CD4-positive, alpha-beta T cell treated with Interferon gamma for 1 hour (primary cell): ENCODE data around the gene TBC1D3B.
"Not testable (repeated sequence)": the region's sequence is repeated elsewhere in the genome, so short reads cannot be mapped to it uniquely, and the experiment has no call there.

ENCODE experiments used
- DNase-seq: peaks from one replicate; pipeline ENCODE4 v3.0.0-alpha.2; 2020

Gene TBC1D3B

DNA sequence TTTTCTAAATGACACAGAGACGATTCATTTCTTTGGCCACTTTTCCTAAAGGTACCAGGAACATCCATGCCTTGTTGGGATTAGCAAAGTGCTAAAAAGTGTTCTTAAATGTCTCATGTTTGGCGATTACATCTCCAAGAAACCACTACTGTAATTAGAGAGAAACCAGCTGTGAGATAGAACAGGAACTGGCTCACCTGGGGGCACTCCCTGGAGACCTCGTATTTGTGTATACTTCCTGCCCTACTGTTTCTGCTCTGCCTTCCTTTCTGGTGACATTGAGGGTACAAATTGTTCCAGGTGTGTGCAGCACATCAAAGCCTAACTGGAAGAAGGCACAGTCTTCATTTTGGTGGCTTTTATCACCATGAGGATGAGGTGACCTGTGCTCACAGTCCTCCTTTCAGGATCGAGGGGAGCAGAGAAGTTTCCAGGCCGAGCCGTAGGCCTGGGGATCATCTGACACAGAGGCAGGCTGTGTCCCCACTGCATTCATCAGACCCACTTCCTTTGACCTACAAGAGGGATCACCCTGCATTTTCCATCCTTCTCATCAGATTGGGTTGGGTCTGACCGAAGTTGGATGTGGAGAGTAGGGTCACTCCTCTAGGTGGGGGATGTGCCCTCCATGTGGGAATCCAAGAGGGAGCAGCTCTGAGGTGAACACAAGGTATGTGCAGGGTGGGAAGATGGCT is 49.1 kb downstream of the TBC1D3B start:
- DNase-seq, result peak; percentile 48

DNA sequence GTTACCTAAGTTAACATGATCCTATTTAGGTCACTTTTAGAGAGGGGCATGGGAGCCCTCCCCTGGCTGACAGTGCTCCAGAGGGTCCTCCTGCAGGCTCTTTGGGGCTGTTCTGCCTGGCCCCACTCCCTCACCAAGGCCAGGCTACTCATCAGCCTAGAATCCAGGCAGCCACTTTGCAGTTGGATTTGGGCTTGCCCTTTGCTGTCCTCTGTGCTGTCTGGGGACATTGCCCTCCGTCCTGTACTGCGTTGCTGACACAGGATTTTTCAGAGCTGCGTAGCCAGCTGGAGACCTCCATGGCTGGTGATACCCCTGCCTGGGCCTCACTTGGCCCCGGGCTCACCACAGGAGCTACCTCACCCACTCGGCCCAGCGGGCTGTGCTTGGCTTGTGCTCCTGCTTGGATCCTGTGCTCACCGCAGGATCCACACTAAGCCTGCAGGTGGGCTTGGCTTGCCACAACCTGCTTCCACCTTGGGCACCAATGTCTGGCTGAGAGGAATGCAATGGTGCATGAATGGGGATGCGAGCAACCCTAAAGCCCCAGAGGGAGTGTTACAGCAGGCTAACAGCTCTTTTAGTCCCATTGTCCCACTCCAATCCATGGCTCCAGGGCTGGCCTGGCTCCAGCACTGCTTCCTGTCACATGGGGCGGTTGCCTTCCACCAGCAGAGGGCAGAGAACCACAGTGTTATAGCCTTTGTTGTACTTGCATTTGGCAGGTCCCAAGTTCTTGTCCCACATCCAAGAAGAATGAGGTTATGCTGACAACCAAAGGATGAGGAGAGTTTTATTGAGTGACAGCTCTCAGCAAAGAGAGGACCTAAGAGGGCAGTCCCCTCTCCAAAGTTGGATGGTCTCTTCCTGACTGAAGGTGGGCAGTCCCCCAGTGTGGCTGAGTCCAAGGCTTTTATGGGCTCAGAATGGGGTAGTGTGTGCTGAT is 51.3 kb downstream of the TBC1D3B start:
- no peak for DNase-seq

- no peak for DNase-seq
These were observed 53.0 kb downstream of the TBC1D3B start for GRCh38 chr17:36123431-36123830.

DNA sequence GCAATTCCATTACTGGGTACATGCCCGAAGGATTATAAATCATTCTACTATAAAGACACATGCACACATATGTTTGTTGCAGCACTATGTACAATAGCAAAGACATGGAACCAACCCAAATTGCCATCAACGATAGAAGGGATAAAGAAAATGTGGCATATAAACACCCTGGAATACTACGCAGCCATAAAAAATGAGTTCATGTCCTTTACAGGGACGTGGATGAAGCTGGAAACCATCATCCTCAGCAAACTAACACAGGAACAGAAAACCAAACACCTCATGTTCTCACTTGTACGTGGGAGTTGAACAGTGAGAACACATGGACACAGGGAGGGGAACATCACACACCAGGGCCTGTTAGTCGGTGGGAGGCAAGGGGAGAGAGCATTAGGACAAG is 55.3 kb downstream of the TBC1D3B start:
- not testable (repeated sequence) for DNase-seq

DNA sequence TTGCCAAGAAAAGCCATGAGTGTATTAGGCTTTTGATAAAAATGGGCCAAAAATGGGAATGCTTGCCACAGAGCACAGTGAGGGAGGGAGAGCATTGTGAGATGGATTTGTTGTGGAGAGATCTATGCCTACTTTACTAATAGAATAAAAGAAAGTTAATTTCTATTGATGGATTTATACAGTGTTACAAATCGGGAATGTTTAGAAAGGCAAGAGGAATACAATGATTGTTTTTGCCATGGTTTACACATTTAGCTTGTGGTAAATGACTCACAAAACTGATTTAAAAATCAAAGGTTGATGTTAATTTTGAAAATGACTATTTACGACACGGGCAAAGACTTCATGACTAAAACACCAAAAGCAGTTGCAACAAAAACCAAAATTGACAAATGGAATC is 56.2 kb downstream of the TBC1D3B start:
- no peak for DNase-seq

DNA sequence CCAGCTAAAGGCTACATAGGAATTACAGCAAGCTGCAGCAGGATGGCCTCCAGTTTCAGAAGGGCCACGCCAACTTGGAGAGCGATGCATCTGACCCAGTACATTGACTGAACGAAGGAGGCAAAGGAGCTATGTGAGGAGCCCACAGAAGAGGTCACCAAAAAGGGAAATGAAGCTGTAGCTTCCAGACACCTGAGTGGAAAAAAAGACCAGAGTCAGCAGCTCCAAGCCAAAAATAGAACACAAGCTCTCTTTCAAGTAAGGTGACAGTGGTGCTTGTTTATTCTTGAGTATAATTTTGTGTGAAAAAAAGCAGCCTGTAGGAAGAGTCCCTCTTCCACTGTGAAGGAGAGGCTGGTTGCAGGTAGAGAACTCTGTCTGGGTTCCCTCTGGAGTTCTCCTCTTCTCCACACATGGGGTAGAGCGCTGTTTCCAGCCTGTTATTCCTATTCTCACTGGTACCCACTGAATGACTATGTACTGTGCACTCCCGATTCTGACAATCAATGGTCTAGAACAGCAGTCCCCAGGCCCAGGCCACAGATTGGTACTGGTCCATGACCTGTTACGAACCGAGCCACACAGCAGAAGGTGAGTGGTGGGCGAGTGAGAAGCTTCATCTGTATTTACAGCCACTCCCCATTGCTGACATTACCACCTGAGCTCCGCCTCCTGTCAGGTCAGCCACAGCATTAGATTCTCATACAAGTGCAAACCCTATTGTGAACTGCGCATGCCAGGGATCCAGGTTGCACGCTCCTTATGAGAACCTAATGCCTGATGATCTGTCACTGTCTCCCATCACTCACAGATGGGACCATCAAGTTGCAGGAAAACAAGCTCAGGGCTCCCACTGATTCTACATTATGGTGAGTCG is 57.7 kb downstream of the TBC1D3B start:
- DNase-seq, result no peak

GRCh38 chr17:36117505-36118382 is 58.7 kb downstream of the TBC1D3B start:
- DNase-seq, result no peak
